H7 (cell line): ENCODE results near the gene YPEL3. TPM values are rescaled to one million over a fixed set of nuclear protein-coding genes. Genes with fewer than 3 reads are reported as not detected.
"Not testable (repeated sequence)": the region's sequence is repeated elsewhere in the genome, so short reads cannot be mapped to it uniquely, and the experiment has no call there.

Source experiments
- DNase-seq: peaks from one replicate; pipeline ENCODE4 v3.0.0; 2012
- H3K27me3 ChIP-seq: 2 replicates; pipeline ENCODE4 v1.6.0; 2011; ENCODE audit warnings: mild to moderate bottlenecking, low read length; ENCODE audit not compliant: control insufficient read depth, insufficient read depth
- H3K36me3 ChIP-seq: replicated peaks from 2 replicates; pipeline ENCODE4 v1.5.1; 2011; ENCODE audit warnings: low read length; ENCODE audit not compliant: control insufficient read depth, insufficient read depth
- H3K4me3 ChIP-seq: 2 replicates; pipeline ENCODE4 v1.5.1; 2011; ENCODE audit warnings: low read depth, mild to moderate bottlenecking, control low read depth, low read length, moderate library complexity; ENCODE audit not compliant: insufficient read depth
- total RNA-seq: library from RNA; depleted of rRNA; stranded (reverse); fragments of >200 nt; shearing (Covaris generic); gene quantifications from 2 replicates; pipeline ENCODE4 v1.2.3, GENCODE V29; 2014; rRNA removed

The YPEL3 gene, protein sequence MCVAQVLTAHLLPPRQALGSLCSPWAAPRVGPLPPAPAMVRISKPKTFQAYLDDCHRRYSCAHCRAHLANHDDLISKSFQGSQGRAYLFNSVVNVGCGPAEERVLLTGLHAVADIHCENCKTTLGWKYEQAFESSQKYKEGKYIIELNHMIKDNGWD
- 22.8 and 26.9 TPM in 2 replicates for total RNA-seq

DNA sequence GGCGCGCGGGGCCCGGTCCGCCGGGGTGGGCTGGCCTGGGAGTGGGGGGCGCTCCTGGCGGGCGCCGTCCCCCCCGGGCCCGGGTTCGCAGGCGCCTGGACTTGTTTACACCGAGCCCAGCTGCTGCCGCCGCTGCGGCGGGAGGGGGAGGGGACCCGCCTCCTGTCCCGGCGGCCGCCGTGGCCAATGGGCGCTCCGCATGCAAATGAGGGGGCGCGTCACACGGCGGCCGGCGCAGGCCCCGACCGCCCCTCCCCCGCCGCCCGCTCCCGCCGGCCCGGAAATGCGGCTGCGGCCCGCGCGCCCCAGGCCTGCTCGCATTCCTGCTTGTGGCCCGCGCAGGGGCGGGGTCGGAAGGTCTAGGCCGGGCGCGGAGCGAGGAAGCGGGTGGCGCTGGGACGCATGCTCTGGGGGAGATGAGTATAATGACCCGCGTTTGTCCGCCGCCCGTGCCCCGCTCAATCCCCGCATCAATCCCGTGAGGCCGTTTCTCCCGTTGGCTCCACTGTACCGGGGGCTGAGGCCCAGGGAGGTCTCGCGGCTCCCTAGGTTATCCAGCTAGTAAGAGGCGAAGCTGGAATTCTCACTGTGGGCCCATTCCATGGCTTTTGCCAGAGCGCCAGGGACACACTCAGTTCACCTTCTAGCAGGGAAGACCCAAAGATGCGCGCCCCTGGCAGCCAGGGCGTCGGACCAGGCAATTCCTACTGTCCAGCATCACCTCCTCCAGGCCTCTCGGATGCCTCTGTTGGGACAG is at the start of gene YPEL3:
TSS of gene YPEL3 (minus strand) at position 109 of the 757 bp plus-strand sequence. CDS start 731 bp downstream, outside the sequence.
- DNase-seq, result peak; percentile 100
- no peaks in the 10 kb centered on the region for H3K27me3 ChIP-seq
- H3K36me3 ChIP-seq, result peaks cover 4% of the 10 kb centered on the region
- H3K4me3 ChIP-seq, result peak within 1 kb of the TSS; percentile 68

DNA sequence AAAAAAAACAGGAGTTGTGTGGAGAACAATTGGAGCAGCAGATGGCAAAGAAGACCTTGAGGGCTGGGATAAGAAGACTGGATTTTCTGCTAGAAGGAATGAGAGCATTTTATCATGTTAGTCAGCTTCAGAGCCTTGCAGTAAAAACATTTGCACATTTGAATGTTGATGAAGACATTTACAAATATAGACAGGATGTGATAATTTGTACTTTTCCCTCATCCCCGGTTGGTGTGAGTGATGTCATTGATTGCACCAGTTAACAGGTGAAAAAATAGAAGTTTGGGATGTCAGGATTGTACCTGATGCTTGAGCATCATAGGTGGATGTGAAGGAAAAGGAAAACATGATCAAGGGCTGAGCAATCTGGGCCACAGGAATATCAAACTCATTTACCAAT is 49.6 kb upstream of the YPEL3 start:
- no peak for DNase-seq
- H3K36me3 ChIP-seq, result no peaks in the 10 kb centered on the region
- H3K4me3 ChIP-seq, result no peak overlapping the region
- H3K27me3 ChIP-seq, result no peaks in the 10 kb centered on the region

GRCh38 chr16:30144917-30145316 is 48.9 kb upstream of the YPEL3 start:
- no peaks in the 10 kb centered on the region for H3K27me3 ChIP-seq
- no peak overlapping the region for H3K4me3 ChIP-seq
- no peaks in the 10 kb centered on the region for H3K36me3 ChIP-seq
- DNase-seq, result no peak

DNA sequence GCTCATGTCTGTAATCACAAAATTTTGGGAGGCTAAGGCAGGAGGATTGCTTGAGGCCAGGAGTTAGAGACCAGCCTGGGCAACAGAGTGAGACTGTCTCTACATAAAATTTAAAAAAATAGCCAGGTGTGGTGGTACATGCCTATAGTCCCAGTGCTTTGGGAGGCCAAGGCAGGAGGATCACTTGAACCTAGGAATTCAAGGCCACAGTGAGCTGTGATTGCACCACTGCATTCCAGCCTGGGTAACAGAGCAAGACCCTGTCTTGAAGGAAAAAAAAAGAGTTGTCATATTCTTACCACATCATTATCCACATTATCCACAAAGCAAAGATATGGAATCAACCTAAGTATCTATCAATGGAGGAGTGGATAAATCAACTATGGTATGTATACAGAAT is 48.0 kb upstream of the YPEL3 start:
- Histone ChIP-seq H3K36me3 (no peaks in the 10 kb centered on the region), H3K27me3 (no peaks in the 10 kb centered on the region), H3K4me3 (no peak overlapping the region)
- DNase-seq, result no peak

DNA sequence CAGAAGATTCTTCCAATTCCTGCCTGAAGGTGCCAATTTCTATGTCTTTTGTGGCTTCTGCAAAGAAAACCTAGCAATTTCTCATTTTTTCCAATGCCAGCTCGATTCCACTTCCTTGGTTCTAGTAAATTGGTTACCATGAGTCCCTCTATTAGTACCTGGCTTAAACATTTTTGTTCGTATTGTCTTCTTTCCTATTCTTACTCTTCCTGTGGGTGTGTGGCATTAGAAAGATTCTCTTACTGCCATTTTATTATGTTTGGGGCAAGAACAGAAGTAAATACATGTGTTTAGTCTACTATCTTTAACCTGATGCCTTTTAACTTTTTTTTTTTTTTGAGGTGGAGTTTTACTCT is 47.3 kb upstream of the YPEL3 start:
- no peak for DNase-seq
- Histone ChIP-seq H3K27me3 (no peaks in the 10 kb centered on the region), H3K36me3 (no peaks in the 10 kb centered on the region), H3K4me3 (no peak overlapping the region)

DNA sequence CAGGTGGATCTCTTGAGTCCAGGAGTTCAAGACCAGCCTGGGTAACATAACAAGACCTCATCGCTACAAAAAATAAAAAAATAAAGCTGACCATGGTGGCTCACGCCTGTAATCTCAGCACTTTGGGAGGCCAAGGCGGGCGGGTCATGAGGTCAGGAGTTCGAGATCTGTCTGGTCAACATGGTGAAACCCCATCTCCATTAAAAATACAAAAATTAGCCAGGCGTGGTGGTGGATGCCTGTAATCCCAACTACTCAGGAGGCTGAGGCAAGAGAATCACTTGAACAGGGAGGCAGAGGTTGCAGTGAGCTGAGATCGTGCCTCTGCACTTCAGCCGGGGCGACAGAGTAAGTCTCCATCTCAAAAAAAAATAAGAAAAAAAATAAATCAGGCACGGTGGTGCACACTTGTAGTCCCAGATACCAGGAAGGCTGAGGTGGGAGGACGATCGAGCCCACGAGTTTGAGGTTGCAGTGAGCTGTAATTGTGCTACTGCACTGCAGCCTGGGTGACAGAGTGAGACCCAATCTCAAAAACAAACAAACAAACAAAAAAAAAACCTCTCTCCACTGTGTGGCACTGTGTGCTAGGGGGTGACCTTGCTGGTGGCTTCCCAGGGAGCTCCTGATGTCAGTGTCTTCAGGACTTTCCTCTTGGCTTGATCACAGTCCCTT is 46.8 kb upstream of the YPEL3 start:
- H3K36me3 ChIP-seq, result no peaks in the 10 kb centered on the region

GRCh38 chr16:30141750-30142149 is 45.7 kb upstream of the YPEL3 start:
- Histone ChIP-seq H3K4me3 (no peak overlapping the region), H3K27me3 (no peaks in the 10 kb centered on the region), H3K36me3 (no peaks in the 10 kb centered on the region)
- no peak for DNase-seq

More for the DNA sequence above, 46.8 kb upstream of the YPEL3 start:
- DNase-seq, result no peak
- Histone ChIP-seq H3K27me3 (no peaks in the 10 kb centered on the region), H3K4me3 (no peak overlapping the region)

GRCh38 chr16:30139583-30140481 is 43.8 kb upstream of the YPEL3 start:
- Histone ChIP-seq H3K27me3 (no peaks in the 10 kb centered on the region), H3K4me3 (no peak overlapping the region), H3K36me3 (no peaks in the 10 kb centered on the region)
- DNase-seq, result no peak

GRCh38 chr16:30137897-30138296 is 41.9 kb upstream of the YPEL3 start:
- Histone ChIP-seq H3K4me3 (no peak overlapping the region), H3K36me3 (no peaks in the 10 kb centered on the region), H3K27me3 (no peaks in the 10 kb centered on the region)
- no peak for DNase-seq

- Histone ChIP-seq H3K4me3 (no peak overlapping the region), H3K36me3 (no peaks in the 10 kb centered on the region), H3K27me3 (no peaks in the 10 kb centered on the region)
- DNase-seq, result no peak
Observed at GRCh38 chr16:30136971-30137605, 41.1 kb upstream of the YPEL3 start.

DNA sequence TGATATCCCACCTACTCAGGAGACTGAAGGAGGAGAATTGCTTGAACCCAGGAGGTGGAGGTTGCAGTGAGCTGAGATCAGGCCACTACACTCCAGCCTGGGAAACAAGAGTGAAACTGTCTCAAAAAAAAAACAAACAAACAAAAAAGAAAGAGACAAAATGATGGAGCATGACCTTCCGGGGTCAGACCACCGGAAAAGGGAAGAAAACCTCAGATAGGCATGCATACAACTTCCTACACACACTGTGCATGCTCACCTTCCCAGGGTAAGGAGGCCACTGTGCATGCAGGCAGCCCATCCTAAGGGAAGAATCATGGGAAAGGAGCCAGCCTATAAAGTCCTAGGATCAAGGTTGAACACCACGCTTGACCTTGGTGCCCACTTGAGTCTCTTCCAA is 36.6 kb upstream of the YPEL3 start:
- Histone ChIP-seq H3K4me3 (no peak overlapping the region), H3K36me3 (no peaks in the 10 kb centered on the region), H3K27me3 (no peaks in the 10 kb centered on the region)
- no peak for DNase-seq

GRCh38 chr16:30131869-30132475 is 36.0 kb upstream of the YPEL3 start:
- Histone ChIP-seq H3K4me3 (no peak overlapping the region), H3K36me3 (no peaks in the 10 kb centered on the region), H3K27me3 (no peaks in the 10 kb centered on the region)
- no peak for DNase-seq

- Histone ChIP-seq H3K36me3 (no peaks in the 10 kb centered on the region), H3K4me3 (no peak overlapping the region), H3K27me3 (no peaks in the 10 kb centered on the region)
- no peak for DNase-seq
Observed at GRCh38 chr16:30127993-30128392, 32.0 kb upstream of the YPEL3 start.

GRCh38 chr16:30125690-30126089 is 29.7 kb upstream of the YPEL3 start:
- not testable (repeated sequence) for H3K36me3 ChIP-seq, DNase-seq, H3K4me3 ChIP-seq, H3K27me3 ChIP-seq
